IMR-90 (cell line): ENCODE measurements around the gene C2CD4D. TPM values are rescaled to one million over a fixed set of nuclear protein-coding genes. Genes with fewer than 3 reads are reported as not detected.

ENCODE experiments used
- ATAC-seq: fragments of 200-7000 bp; cut with Tn5 transposase; 2 replicates; pipeline ENCODE4 v1.9.1; 2020; ENCODE audit warnings: low read depth, mild to moderate bottlenecking, moderate library complexity
- BruUV-seq: library from RNA; stranded (reverse); fragments of 400-500 nt; replicated peaks from 2 replicates; lab custom pipeline; 2021; lab: Mats Ljungman, UMichigan
- CTCF ChIA-PET: fragments of 300-600 bp; formaldehyde crosslinking; extraction: SDS; loops from one replicate; lab custom pipeline; 2021; ENCODE audit warnings: antibody characterized with exemption; lab: Yijun Ruan, JAX
- POLR2A ChIA-PET: fragments of 300-600 bp; sonication (Branson Sonifier 250); formaldehyde crosslinking; loops from one replicate; lab custom pipeline; 2022; ENCODE audit warnings: antibody characterized with exemption; ENCODE audit not compliant: unreplicated experiment; lab: Charles Lee
- DNase-seq: peaks from one replicate; pipeline ENCODE4 v3.0.0; 2013
- H2AFZ ChIP-seq: replicated peaks from 2 replicates; pipeline ENCODE3; 2013; ENCODE audit warnings: low read length, mild to moderate bottlenecking; ENCODE audit not compliant: poor library complexity
- H2AK5ac ChIP-seq: 2 replicates; pipeline ENCODE4 v1.6.1; 2013; ENCODE audit warnings: low read depth, low read length, inconsistent platforms
- H2AK9ac ChIP-seq: replicated peaks from 2 replicates; pipeline ENCODE3; 2013; ENCODE audit warnings: mild to moderate bottlenecking, low read depth, low read length, moderate library complexity; ENCODE audit not compliant: poor library complexity
- H2BK120ac ChIP-seq: 2 replicates; pipeline ENCODE4 v1.6.1; 2013; ENCODE audit warnings: low read depth, low read length, inconsistent platforms
- H2BK15ac ChIP-seq: 3 replicates; pipeline ENCODE4 v1.6.1; 2013; ENCODE audit warnings: low read depth, low read length, inconsistent platforms
- H2BK20ac ChIP-seq: 2 replicates; pipeline ENCODE4 v1.6.1; 2013; ENCODE audit warnings: low read depth, mild to moderate bottlenecking, inconsistent platforms, low read length, moderate library complexity
- H2BK5ac ChIP-seq: 2 replicates; pipeline ENCODE4 v1.6.1; 2013; ENCODE audit warnings: mild to moderate bottlenecking, low read depth, low read length, inconsistent platforms; ENCODE audit not compliant: poor library complexity, severe bottlenecking
- H3K14ac ChIP-seq: replicated peaks from 2 replicates; pipeline ENCODE4 v1.6.1; 2013; ENCODE audit warnings: low read depth, low read length, inconsistent platforms
- H3K18ac ChIP-seq: 2 replicates; pipeline ENCODE4 v1.6.1; 2013; ENCODE audit warnings: low read depth, low read length, control low read depth
- H3K23ac ChIP-seq: 2 replicates; pipeline ENCODE4 v1.6.1; 2013; ENCODE audit warnings: low read depth, low read length, inconsistent platforms
- H3K27ac ChIP-seq: 2 replicates; pipeline ENCODE4 v1.5.1; 2013; ENCODE audit warnings: mild to moderate bottlenecking, control low read depth, low read length; ENCODE audit not compliant: insufficient read depth
- H3K27me3 ChIP-seq: 2 replicates; pipeline ENCODE4 v1.6.1; 2013; ENCODE audit warnings: low read length; ENCODE audit not compliant: control insufficient read depth, insufficient read depth
- H3K36me3 ChIP-seq: 2 replicates; pipeline ENCODE4 v1.6.1; 2013; ENCODE audit warnings: low read length, mixed read lengths; ENCODE audit not compliant: control insufficient read depth, insufficient read depth
- H3K4ac ChIP-seq: 2 replicates; pipeline ENCODE4 v1.6.1; 2013; ENCODE audit warnings: low read depth, low read length, inconsistent platforms
- H3K4me1 ChIP-seq: 2 replicates; pipeline ENCODE4 v1.6.1; 2013; ENCODE audit warnings: low read length, mixed read lengths; ENCODE audit not compliant: control insufficient read depth, insufficient read depth
- H3K4me2 ChIP-seq: 2 replicates; pipeline ENCODE4 v1.6.1; 2013; ENCODE audit warnings: low read depth, mild to moderate bottlenecking, control low read depth, low read length, moderate library complexity
- H3K4me3 ChIP-seq: 2 replicates; pipeline ENCODE4 v1.5.1; 2013; ENCODE audit warnings: low read depth, mild to moderate bottlenecking, control low read depth, low read length, moderate library complexity; ENCODE audit not compliant: insufficient read depth
- H3K56ac ChIP-seq: 2 replicates; pipeline ENCODE4 v1.6.1; 2013; ENCODE audit warnings: low read length, inconsistent platforms; ENCODE audit not compliant: insufficient read depth; ENCODE audit errors: extremely low read depth
- H3K79me1 ChIP-seq, 2 experiments: 2 replicates each; pipeline ENCODE4 v1.6.1; 2013; ENCODE audit warnings: low read length in 2 of 2, inconsistent platforms in 1 of 2, low read depth in 1 of 2
- H3K9ac ChIP-seq: 2 replicates; pipeline ENCODE4 v1.6.1; 2013; ENCODE audit warnings: low read depth, low read length, control low read depth
- H3K9me1 ChIP-seq: 2 replicates; pipeline ENCODE4 v1.6.1; 2013; ENCODE audit warnings: low read length, inconsistent platforms; ENCODE audit not compliant: insufficient read depth
- H3K9me3 ChIP-seq: 2 replicates; pipeline ENCODE4 v1.6.1; 2013; ENCODE audit warnings: low read length; ENCODE audit not compliant: control insufficient read depth, insufficient read depth
- H4K20me1 ChIP-seq: 2 replicates; pipeline ENCODE4 v1.6.1; 2013; ENCODE audit warnings: low read length, inconsistent platforms; ENCODE audit not compliant: insufficient read depth
- H4K5ac ChIP-seq: 2 replicates; pipeline ENCODE4 v1.6.1; 2013; ENCODE audit warnings: mild to moderate bottlenecking, low read depth, low read length, control low read depth
- H4K8ac ChIP-seq, 2 experiments: 2 replicates each; pipeline ENCODE4 v1.6.1; 2013; ENCODE audit warnings: low read depth in 2 of 2, low read length in 2 of 2, control low read depth in 1 of 2, inconsistent platforms in 1 of 2
- H4K91ac ChIP-seq: 2 replicates; pipeline ENCODE4 v1.6.1; 2013; ENCODE audit warnings: low read depth, low read length, inconsistent platforms; ENCODE audit not compliant: insufficient read depth
- BHLHE40 ChIP-seq: fragments of 150-350 bp; IDR thresholded peaks from 2 replicates; pipeline ENCODE4 v1.6.1; 2016; ENCODE audit warnings: mild to moderate bottlenecking, low read depth, low read length
- CEBPB ChIP-seq: IDR thresholded peaks from 2 replicates; pipeline ENCODE4 v1.6.1; 2012; ENCODE audit warnings: low read depth, low read length, improper control_type of control experiment
- RAD21 ChIP-seq: IDR thresholded peaks from 2 replicates; pipeline ENCODE4 v1.6.1; 2012; ENCODE audit warnings: low read length, improper control_type of control experiment
- WGBS, 2 experiments: methylation state at CpG; one replicate each; pipeline versions ENCODE4 v1.1.5 to v1.1.7; 2013; ENCODE audit warnings: missing lambda C conversion rate in 2 of 2; ENCODE audit not compliant: insufficient read length in 1 of 2; ENCODE audit errors: extremely low coverage in 2 of 2; 5-methylcytosine and 5-hydroxymethylcytosine counted together
- dilution Hi-C: fragments of 300-500 bp; cut with HindIII; formaldehyde crosslinking; loops from one replicate; pipeline ENCODE4 v1.14.3; 2018; ENCODE audit warnings: low sequenced_read_pairs; ENCODE audit not compliant: unreplicated experiment
- in situ Hi-C: fragments of 300-500 bp; cut with MboI; formaldehyde crosslinking; loops from 3 replicates; pipeline ENCODE4 v1.14.3; 2019; ENCODE audit warnings: low sequenced_read_pairs, inconsistent platforms, mixed read lengths
- intact Hi-C: fragments of 100-400 bp; cut with micrococcal nuclease; formaldehyde crosslinking; loops from 2 replicates; pipeline ENCODE4 v1.10.0; 2022
- polyA plus RNA-seq, 3 experiments: library from polyadenylated mRNA; depleted of rRNA; stranded (reverse); fragments of >200 nt; gene quantifications; 2 replicates each; pipeline ENCODE4 v1.2.3, GENCODE V29; 2012; ENCODE audit warnings: low replicate concordance in 1 of 3
- total RNA-seq: library from RNA; depleted of rRNA; stranded (reverse); fragments of >200 nt; gene quantifications from 2 replicates; pipeline ENCODE4 v1.2.3, GENCODE V29; 2012
- TF ChIP-seq, protein P1 (sequence below): fragments of 150-350 bp; IDR thresholded peaks from 2 replicates; pipeline ENCODE4 v1.6.1; 2017; ENCODE audit warnings: mild to moderate bottlenecking, antibody characterized with exemption, low read length, low read depth

C2CD4D gene
- total and polyA plus RNA-seq, 2 of the 4 experiments (the other 2 are of a cell fraction): not detected

- Histone ChIP-seq H3K9me3 (no peaks in the 10 kb centered on the region), H3K36me3 (no peaks in the 10 kb centered on the region), H4K5ac (no peak overlapping the region), H3K14ac (no peak overlapping the region), H2BK120ac (no peak overlapping the region), H3K4me1 (no peaks in the 10 kb centered on the region), H2AK9ac (no peak overlapping the region), H3K4me2 (no peak overlapping the region), H3K27ac (no peak overlapping the region), H3K56ac (no peak overlapping the region), H3K27me3 (peaks cover 17% of the 10 kb centered on the region), H3K79me1 (no peaks in the 10 kb centered on the region), H2BK5ac (no peak overlapping the region), H4K8ac (no peak overlapping the region), H3K18ac (no peak overlapping the region; the same call in 1 of the 2 replicates), H3K4ac (no peak overlapping the region), H2BK15ac (no peak overlapping the region), H2AK5ac (no peak overlapping the region), H4K20me1 (no peaks in the 10 kb centered on the region), H3K23ac (no peak overlapping the region), H3K4me3 (no peak overlapping the region), H2BK20ac (no peak overlapping the region), H3K9me1 (no peaks in the 10 kb centered on the region), H2AFZ (no peak overlapping the region), H3K9ac (no peak overlapping the region), H4K91ac (no peak overlapping the region)
- no peak for DNase-seq
- no CpG with 5 or more reads among the region's 2 CpGs for WGBS, 2 experiments
- ChIA-PET CTCF (no interaction called here), POLR2A (no interaction called here)
- dilution Hi-C loops (no loop called here), in situ Hi-C loops (no loop called here), intact Hi-C loops (no loop called here)
- no TSS peak for BruUV-seq
- no peak for ATAC-seq
- TF ChIP-seq BHLHE40 (no peak), RAD21 (no peak), CEBPB (0 out of 2 replicates have a peak, but pooled peaks have one; percentile 17)
- TF ChIP-seq, protein P1, sequence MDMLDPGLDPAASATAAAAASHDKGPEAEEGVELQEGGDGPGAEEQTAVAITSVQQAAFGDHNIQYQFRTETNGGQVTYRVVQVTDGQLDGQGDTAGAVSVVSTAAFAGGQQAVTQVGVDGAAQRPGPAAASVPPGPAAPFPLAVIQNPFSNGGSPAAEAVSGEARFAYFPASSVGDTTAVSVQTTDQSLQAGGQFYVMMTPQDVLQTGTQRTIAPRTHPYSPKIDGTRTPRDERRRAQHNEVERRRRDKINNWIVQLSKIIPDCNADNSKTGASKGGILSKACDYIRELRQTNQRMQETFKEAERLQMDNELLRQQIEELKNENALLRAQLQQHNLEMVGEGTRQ: no peak
These were observed 27.7 kb upstream of the C2CD4D start for GRCh38 chr1:151867321-151867720.
